ENCODE measurements around the gene KCNB1. TPM values are rescaled to one million over a fixed set of nuclear protein-coding genes. Genes with fewer than 3 reads are reported as not detected.

KCNB1 gene
- total RNA-seq, 1 donor from 2014 or later = not detected

GRCh38 chr20:49366687-49367086, 115.8 kb downstream of the KCNB1 start:
- Histone ChIP-seq H3K4me3 (ENCODE audit: low read depth, low read length) (no peak overlapping the region), H3K27me3 (ENCODE audit: control insufficient read depth, insufficient read depth, low read length) (peaks cover 3% of the 10 kb centered on the region), H3K36me3 (ENCODE audit: control insufficient read depth, insufficient read depth, low read length) (no peaks in the 10 kb centered on the region)
- no peak for TF ChIP-seq CTCF (IDR thresholded peaks at IDR 0.05; ENCODE audit: insufficient read depth, low read length, severe bottlenecking)
- DNase-seq (ENCODE audit: low read depth) (no peak), FAIRE-seq (no peak)

GRCh38 chr20:49361862-49362660, 120.4 kb downstream of the KCNB1 start:
- Histone ChIP-seq H3K27me3 (ENCODE audit: control insufficient read depth, insufficient read depth, low read length) (peaks cover 1% of the 10 kb centered on the region), H3K36me3 (ENCODE audit: control insufficient read depth, insufficient read depth, low read length) (no peaks in the 10 kb centered on the region), H3K4me3 (ENCODE audit: low read depth, low read length) (no peak overlapping the region)
- TF ChIP-seq CTCF (IDR thresholded peaks at IDR 0.05; ENCODE audit: insufficient read depth, low read length, severe bottlenecking) = no peak
- FAIRE-seq = no peak
- DNase-seq (ENCODE audit: low read depth) = no peak

- DNase-seq (ENCODE audit: low read depth) (no peak), FAIRE-seq (no peak)
- H3K27me3 ChIP-seq (ENCODE audit: control insufficient read depth, insufficient read depth, low read length) = no peaks in the 10 kb centered on the region
- TF ChIP-seq CTCF (IDR thresholded peaks at IDR 0.05; ENCODE audit: insufficient read depth, low read length, severe bottlenecking) = no peak
- no peak overlapping the region for H3K4me3 ChIP-seq (ENCODE audit: low read depth, low read length)
- no peaks in the 10 kb centered on the region for H3K36me3 ChIP-seq (ENCODE audit: control insufficient read depth, insufficient read depth, low read length)
These were observed 122.1 kb downstream of the KCNB1 start for GRCh38 chr20:49360242-49360968.

DNA sequence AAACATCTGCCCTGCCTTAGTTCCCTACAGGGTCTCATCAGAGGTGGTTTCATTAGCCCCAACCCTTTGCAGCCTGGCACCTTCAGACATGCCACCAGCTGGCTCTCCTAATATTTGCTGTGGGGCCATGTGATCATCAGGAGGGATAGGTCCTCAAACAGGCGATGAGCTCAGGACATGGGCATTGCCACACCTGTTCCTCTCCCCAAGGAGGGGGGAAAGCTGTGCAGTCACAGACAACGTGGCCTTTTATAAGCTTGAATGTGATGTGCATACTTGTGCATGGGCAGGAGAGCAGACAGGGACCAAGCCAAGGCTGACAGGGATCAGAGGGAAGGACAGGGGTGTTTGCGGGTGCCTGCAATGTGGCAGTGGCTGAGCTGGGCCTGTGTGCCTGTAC, 125.8 kb downstream of the KCNB1 start:
- Histone ChIP-seq H3K36me3 (ENCODE audit: control insufficient read depth, insufficient read depth, low read length) (no peaks in the 10 kb centered on the region), H3K27me3 (ENCODE audit: control insufficient read depth, insufficient read depth, low read length) (peaks cover 4% of the 10 kb centered on the region), H3K4me3 (ENCODE audit: low read depth, low read length) (no peak overlapping the region)
- no peak for DNase-seq (ENCODE audit: low read depth)
- no peak for TF ChIP-seq CTCF (IDR thresholded peaks at IDR 0.05; ENCODE audit: insufficient read depth, low read length, severe bottlenecking)
- FAIRE-seq = no peak

DNA sequence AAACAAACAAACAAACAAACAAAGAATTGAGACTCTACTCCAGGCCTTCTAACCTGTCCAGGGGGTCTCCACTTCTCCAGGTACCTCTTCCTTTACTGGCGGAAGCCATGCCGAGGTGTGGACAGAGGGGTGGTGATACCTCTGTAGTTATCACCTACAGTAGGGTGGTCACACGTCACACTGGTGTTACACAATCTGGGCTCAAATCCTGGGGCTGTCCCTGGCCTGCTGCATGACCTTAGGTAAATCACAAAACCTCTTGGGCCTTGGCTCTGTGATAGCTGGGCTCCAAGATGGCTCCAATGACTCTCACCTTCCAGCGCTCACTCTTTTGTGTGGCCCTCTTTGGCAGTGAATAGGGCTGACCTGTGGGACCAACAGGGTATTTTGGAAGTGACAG, 127.8 kb downstream of the KCNB1 start:
- TF ChIP-seq CTCF (IDR thresholded peaks at IDR 0.05; ENCODE audit: insufficient read depth, low read length, severe bottlenecking) = no peak
- DNase-seq (ENCODE audit: low read depth) (no peak), FAIRE-seq (no peak)
- Histone ChIP-seq H3K27me3 (ENCODE audit: control insufficient read depth, insufficient read depth, low read length) (peaks cover 6% of the 10 kb centered on the region), H3K4me3 (ENCODE audit: low read depth, low read length) (no peak overlapping the region), H3K36me3 (ENCODE audit: control insufficient read depth, insufficient read depth, low read length) (no peaks in the 10 kb centered on the region)

All from bronchial epithelial cell (primary cell).